Lung (tissue), 12 donors: ENCODE data around the gene TOMM70. TPM values are rescaled to one million over a fixed set of nuclear protein-coding genes. Genes with fewer than 3 reads are reported as not detected.
A peak's percentile ranks its signal among the peaks of the same experiment; 100 is the strongest.

Experiments
- ATAC-seq: fragments of 200-7000 bp; cut with Tn5 transposase; one replicate; pipeline ENCODE4 v1.9.1; 2020; ENCODE audit warnings: moderate number of reproducible peaks; ENCODE audit not compliant: insufficient read depth, low FRiP score
- DNase-seq, 3 donors: peaks; one replicate each; pipeline ENCODE4 v3.0.0-alpha.2; 2013 to 2017
- H3K27ac ChIP-seq, 2 donors: one replicate each; pipeline ENCODE4 v1.5.1; 2013; ENCODE audit warnings: mild to moderate bottlenecking in 2 of 2, moderate library complexity in 2 of 2, control low read depth in 1 of 2, inconsistent platforms in 1 of 2, low read depth in 1 of 2, low read length in 1 of 2
- H3K27me3 ChIP-seq, 3 donors: one replicate each; pipeline ENCODE4 v1.5.1; 2013; ENCODE audit warnings: low read length in 2 of 3; ENCODE audit not compliant: control insufficient read depth in 3 of 3, insufficient read depth in 3 of 3
- H3K36me3 ChIP-seq, 4 donors: one replicate each; pipeline ENCODE4 v1.5.1; 2013; ENCODE audit warnings: low read length in 4 of 4, mild to moderate bottlenecking in 1 of 4, moderate library complexity in 1 of 4; ENCODE audit not compliant: control insufficient read depth in 4 of 4, insufficient read depth in 4 of 4
- H3K4me1 ChIP-seq, 5 donors: one replicate each; pipeline ENCODE4 v1.5.1; 2013; ENCODE audit warnings: low read length in 5 of 5, mild to moderate bottlenecking in 2 of 5, moderate library complexity in 1 of 5; ENCODE audit not compliant: control insufficient read depth in 5 of 5, insufficient read depth in 5 of 5
- H3K4me3 ChIP-seq: one replicate; pipeline ENCODE4 v1.5.1; 2013; ENCODE audit warnings: mild to moderate bottlenecking, control low read depth, moderate library complexity
- H3K9ac ChIP-seq, 2 donors: one replicate each; pipeline ENCODE4 v1.5.1; 2013; ENCODE audit warnings: low read length in 2 of 2, control low read depth in 1 of 2; ENCODE audit not compliant: insufficient read depth in 1 of 2
- H3K9me3 ChIP-seq, 4 donors: one replicate each; pipeline ENCODE4 v1.5.1; 2013; ENCODE audit warnings: low read length in 3 of 4, mild to moderate bottlenecking in 1 of 4, moderate library complexity in 1 of 4; ENCODE audit not compliant: control insufficient read depth in 4 of 4, insufficient read depth in 3 of 4
- CTCF ChIP-seq: IDR thresholded peaks from 2 replicates; pipeline ENCODE4 v1.5.1; 2012; ENCODE audit warnings: mild to moderate bottlenecking; ENCODE audit errors: control extremely low read depth, extremely low read depth
- WGBS, 2 donors: extraction: QIAGEN DNeasy Blood & Tissue Kit; methylation state at CpG; one replicate each; pipeline ENCODE4 v1.1.7; 2013; 5-methylcytosine and 5-hydroxymethylcytosine counted together
- polyA plus RNA-seq, 2 donors: library from polyadenylated mRNA; stranded (reverse); fragments of 200-250 nt; gene quantifications; one replicate each; pipeline ENCODE4 v1.2.1, GENCODE V29; 2013
- total RNA-seq, 2 donors: library from RNA; depleted of rRNA in 1 of 2; stranded (reverse); fragments of >200 nt in 1 of 2; gene quantifications; one replicate each; pipeline ENCODE4 v1.2.1, GENCODE V29; 2014 to 2021
- donor health status: control.
- donor health status: control.
- donor health status: Bipolar disorder and iron deficiency.
- donor health status: healthy.
- donor health status: DM: yes; HTN: yes; CAD: no.

TOMM70 gene
- total and polyA plus RNA-seq, 4 donors = 15.9 to 56.9 (median 22.7) TPM

- 30 to 34% methylated on average over 8 of the region's 8 CpGs for WGBS, 2 donors
- Histone ChIP-seq H3K36me3 (peaks cover 0 to 23% (median 6%) of the 10 kb centered on the region in 4 donors), H3K4me3 (no peak overlapping the region), H3K9ac (no peak overlapping the region), H3K4me1 (peaks cover 0 to 1% (median 0%) of the 10 kb centered on the region in 5 donors), H3K9me3 (no peaks in the 10 kb centered on the region), H3K27me3 (no peaks in the 10 kb centered on the region), H3K27ac (no peak overlapping the region)
- TF ChIP-seq CTCF = peak; percentile 31
- peak; percentile 82 for ATAC-seq
- peak; percentile 15 to 77 (median 73) for DNase-seq
Measured at GRCh38 chr3:100316641-100317069, 84.2 kb downstream of the TOMM70 start.

Other genes starting within 250 kb of the TOMM70 start
- 10 to 100 TPM; 34.0 to 60.6 TPM for gene TBC1D23, start 140.1 kb downstream of the TOMM70 start, total RNA-seq
- 10 to 100 TPM; 15.7 to 19.8 TPM for gene TBC1D23, start 140.1 kb downstream of the TOMM70 start, polyA plus RNA-seq
- 10 to 100 TPM; 20.7 to 42.0 TPM for gene NIT2, start 66.3 kb downstream of the TOMM70 start, total RNA-seq
- gene NIT2, start 66.3 kb downstream of the TOMM70 start, polyA plus RNA-seq = 10 to 100 TPM; 20.2 to 38.0 TPM
- 1 to 10 TPM; 3.3 to 5.8 TPM for gene LNP1, start 450 bp upstream of the TOMM70 start, total RNA-seq
- gene LNP1, start 450 bp upstream of the TOMM70 start, polyA plus RNA-seq = 1 to 10 TPM; 1.1 TPM
- 10 to 100 TPM; 27.3 to 37.6 TPM for gene TMEM45A, start 91.5 kb upstream of the TOMM70 start, total RNA-seq
- 10 to 100 TPM in 1 of 2 donors, 1 to 10 TPM in 1; 7.8 to 24.6 TPM for gene TMEM45A, start 91.5 kb upstream of the TOMM70 start, polyA plus RNA-seq
- not detected for gene ADGRG7, start 208.5 kb upstream of the TOMM70 start, total RNA-seq
- not detected for gene ADGRG7, start 208.5 kb upstream of the TOMM70 start, polyA plus RNA-seq